H9 (cell line): ENCODE measurements around the gene MEIS3. TPM values are rescaled to one million over a fixed set of nuclear protein-coding genes. Genes with fewer than 3 reads are reported as not detected.
A peak's percentile ranks its signal among the peaks of the same experiment; 100 is the strongest.

Experiments used
- DNase-seq: peaks from one replicate; pipeline ENCODE4 v3.0.0-alpha.2; 2017
- H2AFZ ChIP-seq: one replicate; pipeline ENCODE4 v1.6.1; 2013; ENCODE audit warnings: mild to moderate bottlenecking, low read length, control low read depth, moderate library complexity
- H2AK5ac ChIP-seq: 2 replicates; pipeline ENCODE4 v1.6.1; 2013; ENCODE audit warnings: low read length, control low read depth, mixed read lengths; ENCODE audit not compliant: insufficient read length
- H2BK120ac ChIP-seq: one replicate; pipeline ENCODE4 v1.6.1; 2013; ENCODE audit warnings: low read depth, mild to moderate bottlenecking, low read length, control low read depth, inconsistent platforms; ENCODE audit not compliant: poor library complexity, severe bottlenecking
- H2BK12ac ChIP-seq: 2 replicates; pipeline ENCODE4 v1.6.1; 2013; ENCODE audit warnings: low read length, control low read depth, mixed read lengths, low read depth; ENCODE audit not compliant: insufficient read length
- H2BK15ac ChIP-seq: 2 replicates; pipeline ENCODE4 v1.6.1; 2013; ENCODE audit warnings: low read depth, low read length, control low read depth
- H2BK20ac ChIP-seq: one replicate; pipeline ENCODE4 v1.6.1; 2013; ENCODE audit warnings: low read depth, mild to moderate bottlenecking, low read length, control low read depth, inconsistent platforms; ENCODE audit not compliant: poor library complexity, severe bottlenecking
- H2BK5ac ChIP-seq: 2 replicates; pipeline ENCODE4 v1.6.1; 2013; ENCODE audit warnings: low read length, control low read depth, mixed read lengths; ENCODE audit not compliant: insufficient read length
- H3K14ac ChIP-seq: 2 replicates; pipeline ENCODE4 v1.6.1; 2013; ENCODE audit warnings: low read length, control low read depth; ENCODE audit not compliant: insufficient read depth
- H3K18ac ChIP-seq: 2 replicates; pipeline ENCODE4 v1.6.1; 2013; ENCODE audit warnings: low read depth, mild to moderate bottlenecking, mixed read lengths, low read length, control low read depth; ENCODE audit not compliant: insufficient read length
- H3K23ac ChIP-seq: 2 replicates; pipeline ENCODE4 v1.6.1; 2013; ENCODE audit warnings: low read length, control low read depth, mixed read lengths, low read depth; ENCODE audit not compliant: insufficient read length
- H3K23me2 ChIP-seq: 2 replicates; pipeline ENCODE4 v1.6.1; 2013; ENCODE audit warnings: low read depth, mild to moderate bottlenecking, mixed read lengths, low read length, control low read depth; ENCODE audit not compliant: insufficient read length, poor library complexity, severe bottlenecking
- H3K27ac ChIP-seq: 2 replicates; pipeline ENCODE4 v1.5.1; 2013; ENCODE audit warnings: low read length, control low read depth, mixed read lengths, low read depth; ENCODE audit not compliant: insufficient read length
- H3K27me3 ChIP-seq: 2 replicates; pipeline ENCODE4 v1.6.1; 2013; ENCODE audit warnings: low read length, control low read depth, inconsistent platforms; ENCODE audit not compliant: insufficient read depth
- H3K4ac ChIP-seq: 2 replicates; pipeline ENCODE4 v1.6.1; 2013; ENCODE audit warnings: low read depth, mild to moderate bottlenecking, control low read depth, inconsistent platforms, low read length, moderate library complexity
- H3K4me1 ChIP-seq: 2 replicates; pipeline ENCODE4 v1.6.1; 2013; ENCODE audit warnings: low read length, control low read depth, inconsistent platforms; ENCODE audit not compliant: insufficient read depth
- H3K4me2 ChIP-seq: 2 replicates; pipeline ENCODE4 v1.6.1; 2013; ENCODE audit warnings: low read length, control low read depth, mixed read lengths; ENCODE audit not compliant: insufficient read length, insufficient read depth
- H3K56ac ChIP-seq: 2 replicates; pipeline ENCODE4 v1.6.1; 2013; ENCODE audit warnings: low read depth, mild to moderate bottlenecking, mixed read lengths, low read length, control low read depth; ENCODE audit not compliant: insufficient read length
- H3K79me1 ChIP-seq: 2 replicates; pipeline ENCODE4 v1.6.1; 2013; ENCODE audit warnings: low read depth, mild to moderate bottlenecking, moderate library complexity, low read length, control low read depth, inconsistent platforms; ENCODE audit not compliant: insufficient read depth, poor library complexity, severe bottlenecking
- H3K79me2 ChIP-seq: 2 replicates; pipeline ENCODE4 v1.6.1; 2013; ENCODE audit warnings: low read length, control low read depth, inconsistent platforms; ENCODE audit not compliant: insufficient read depth
- H3K9ac ChIP-seq: 2 replicates; pipeline ENCODE4 v1.6.1; 2013; ENCODE audit warnings: low read length, control low read depth, mixed read lengths; ENCODE audit not compliant: insufficient read length; ENCODE audit errors: extremely low read depth
- H3K9me3 ChIP-seq: one replicate; pipeline ENCODE4 v1.6.1; 2013; ENCODE audit warnings: low read depth, low read length, inconsistent platforms; ENCODE audit not compliant: control insufficient read depth
- H3T11ph ChIP-seq: one replicate; pipeline ENCODE4 v1.6.1; 2013; ENCODE audit warnings: mild to moderate bottlenecking, low read length, control low read depth, inconsistent platforms
- H4K20me1 ChIP-seq: one replicate; pipeline ENCODE4 v1.6.1; 2013; ENCODE audit not compliant: control insufficient read depth, insufficient read length, insufficient read depth
- H4K5ac ChIP-seq: 2 replicates; pipeline ENCODE4 v1.6.1; 2013; ENCODE audit warnings: low read depth, mild to moderate bottlenecking, mixed read lengths, low read length, control low read depth; ENCODE audit not compliant: insufficient read length
- H4K8ac ChIP-seq: replicated peaks from 2 replicates; pipeline ENCODE4 v1.6.1; 2013; ENCODE audit warnings: low read length, control low read depth, mixed read lengths, low read depth; ENCODE audit not compliant: insufficient read length
- H4K91ac ChIP-seq: 2 replicates; pipeline ENCODE4 v1.6.1; 2013; ENCODE audit warnings: low read depth, mild to moderate bottlenecking, moderate library complexity, mixed read lengths, low read length, control low read depth; ENCODE audit not compliant: insufficient read length
- H3K27ac Mint-ChIP-seq, 3 experiments: 2 replicates in 2 of 3; 3 replicates in 1 of 3; pipeline ENCODE4 v1.8.0; 2020 to 2021; ENCODE audit warnings: mixed read lengths in 3 of 3, mild to moderate bottlenecking in 1 of 3, moderate library complexity in 1 of 3
- H3K27me3 Mint-ChIP-seq: 2 replicates; pipeline ENCODE4 v1.8.0; 2021; ENCODE audit warnings: low read depth, mild to moderate bottlenecking, moderate library complexity, mixed read lengths
- H3K36me3 Mint-ChIP-seq, 3 experiments: 2 replicates in 2 of 3; 3 replicates in 1 of 3; pipeline ENCODE4 v1.8.0; 2020 to 2021; ENCODE audit warnings: low read depth in 3 of 3, mixed read lengths in 3 of 3; ENCODE audit not compliant: insufficient read depth in 1 of 3
- H3K4me1 Mint-ChIP-seq, 2 experiments: 2 replicates each; pipeline ENCODE4 v1.8.0; 2020; ENCODE audit warnings: mixed read lengths in 2 of 2
- H3K4me3 Mint-ChIP-seq, 2 experiments: 2 replicates in 1 of 2; 3 replicates in 1 of 2; pipeline ENCODE4 v1.8.0; 2020 to 2021; ENCODE audit warnings: mild to moderate bottlenecking in 2 of 2, mixed read lengths in 2 of 2, moderate library complexity in 1 of 2
- H3K9me3 Mint-ChIP-seq, 2 experiments: 2 replicates in 1 of 2; 3 replicates in 1 of 2; pipeline ENCODE4 v1.8.0; 2020; ENCODE audit warnings: mild to moderate bottlenecking in 2 of 2, mixed read lengths in 2 of 2, moderate library complexity in 1 of 2
- WGBS: extraction: QIAGEN DNeasy Blood & Tissue Kit; methylation state at CpG from one replicate; pipeline ENCODE4 v1.1.7; 2013; ENCODE audit warnings: missing lambda C conversion rate, low lambda C conversion rate, mixed read lengths; ENCODE audit not compliant: insufficient read length; ENCODE audit errors: extremely low coverage; 5-methylcytosine and 5-hydroxymethylcytosine counted together
- total RNA-seq: library from RNA; stranded (reverse); gene quantifications from 2 replicates; pipeline ENCODE4 v1.2.1, GENCODE V29; 2021
- TF ChIP-seq, protein P1 (sequence below): fragments of 200-600 bp; sonication (generic); conservative IDR thresholded peaks from 3 replicates; pipeline ENCODE4 v1.8.0; 2021; ENCODE audit warnings: antibody characterized with exemption, mild to moderate bottlenecking

Gene MEIS3
- total RNA-seq, 1 experiment from 2014 or later, result 44.0 TPM

- no peak for DNase-seq
- Histone ChIP-seq H3K27me3 (no peaks in the 10 kb centered on the region), H3K4me1 (no peaks in the 10 kb centered on the region), H3K9ac (no peak overlapping the region), H3K18ac (no peak overlapping the region), H2BK5ac (no peak overlapping the region), H3K14ac (no peak overlapping the region), H3K4me2 (no peak overlapping the region), H2BK15ac (no peak overlapping the region), H4K8ac (no peak overlapping the region), H2BK20ac (no peak overlapping the region), H3K23me2 (no peaks in the 10 kb centered on the region), H3K56ac (no peak overlapping the region), H3K27ac (no peak overlapping the region), H3K79me1 (no peaks in the 10 kb centered on the region), H2AFZ (no peak overlapping the region), H3K79me2 (no peaks in the 10 kb centered on the region), H3K4ac (no peak overlapping the region), H3K9me3 (no peaks in the 10 kb centered on the region), H2BK12ac (no peak overlapping the region), H2AK5ac (no peak overlapping the region), H4K20me1 (no peaks in the 10 kb centered on the region), H4K91ac (no peak overlapping the region), H4K5ac (no peak overlapping the region), H3T11ph (no peak overlapping the region), H2BK120ac (no peak overlapping the region), H3K23ac (no peak overlapping the region)
- peak overlapping the region; percentile 19 to 79 (median 27); a peak in 6 of 7 replicates for H3K27ac Mint-ChIP-seq
- H3K36me3 Mint-ChIP-seq, result peaks cover 0 to 20% (median 14%) of the 10 kb centered on the region in 3 experiments; a peak in 6 of 7 replicates
- peaks cover 1% of the 10 kb centered on the region; the same call in 1 of the 2 replicates for H3K27me3 Mint-ChIP-seq
- TF ChIP-seq, protein P1, sequence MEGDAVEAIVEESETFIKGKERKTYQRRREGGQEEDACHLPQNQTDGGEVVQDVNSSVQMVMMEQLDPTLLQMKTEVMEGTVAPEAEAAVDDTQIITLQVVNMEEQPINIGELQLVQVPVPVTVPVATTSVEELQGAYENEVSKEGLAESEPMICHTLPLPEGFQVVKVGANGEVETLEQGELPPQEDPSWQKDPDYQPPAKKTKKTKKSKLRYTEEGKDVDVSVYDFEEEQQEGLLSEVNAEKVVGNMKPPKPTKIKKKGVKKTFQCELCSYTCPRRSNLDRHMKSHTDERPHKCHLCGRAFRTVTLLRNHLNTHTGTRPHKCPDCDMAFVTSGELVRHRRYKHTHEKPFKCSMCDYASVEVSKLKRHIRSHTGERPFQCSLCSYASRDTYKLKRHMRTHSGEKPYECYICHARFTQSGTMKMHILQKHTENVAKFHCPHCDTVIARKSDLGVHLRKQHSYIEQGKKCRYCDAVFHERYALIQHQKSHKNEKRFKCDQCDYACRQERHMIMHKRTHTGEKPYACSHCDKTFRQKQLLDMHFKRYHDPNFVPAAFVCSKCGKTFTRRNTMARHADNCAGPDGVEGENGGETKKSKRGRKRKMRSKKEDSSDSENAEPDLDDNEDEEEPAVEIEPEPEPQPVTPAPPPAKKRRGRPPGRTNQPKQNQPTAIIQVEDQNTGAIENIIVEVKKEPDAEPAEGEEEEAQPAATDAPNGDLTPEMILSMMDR, result no peak
- H3K4me1 Mint-ChIP-seq, result peaks cover 27 to 31% of the 10 kb centered on the region in 2 experiments
- peaks cover 20 to 25% of the 10 kb centered on the region in 2 experiments for H3K9me3 Mint-ChIP-seq
- no CpG with 5 or more reads among the region's 20 CpGs for WGBS
- peak overlapping the region in 1 of 2 experiments; percentile 43; a peak in 3 of 5 replicates for H3K4me3 Mint-ChIP-seq
These were observed 28.5 kb downstream of the MEIS3 start for GRCh38 chr19:47390533-47391488.
